ENCODE measurements around the gene GABRR3.
A peak's percentile ranks its signal among the peaks of the same experiment; 100 is the strongest.

GABRR3 gene

DNA sequence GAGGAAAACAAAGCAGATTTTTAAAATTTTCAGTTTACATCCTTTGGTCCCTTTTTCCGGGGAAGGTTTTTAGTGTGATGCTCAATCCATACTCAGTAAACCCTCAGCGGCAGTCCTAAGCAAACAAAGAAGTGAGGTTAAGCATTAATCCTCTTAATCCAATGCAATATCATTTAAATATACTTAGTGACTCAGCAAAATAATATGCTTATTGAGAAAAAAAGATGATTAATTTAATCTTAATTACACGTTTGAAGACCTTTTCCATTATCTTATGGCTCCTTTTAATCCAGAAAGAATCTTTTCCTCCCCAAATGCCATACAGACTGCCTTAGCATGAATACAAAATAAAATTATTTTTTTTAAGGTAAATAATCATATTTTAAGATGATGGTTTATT is at the start of gene GABRR3:
TSS of gene GABRR3 (minus strand) at position 108 of the 400 bp plus-strand sequence. CDS start 328 bp downstream, outside the sequence.
- DNase-seq (ENCODE audit: low read depth in 2 of 2): no peak

GRCh38 chr3:98073486-98073885 is 38.4 kb upstream of the GABRR3 start:
- no peak for DNase-seq (ENCODE audit: low read depth in 2 of 2)

DNA sequence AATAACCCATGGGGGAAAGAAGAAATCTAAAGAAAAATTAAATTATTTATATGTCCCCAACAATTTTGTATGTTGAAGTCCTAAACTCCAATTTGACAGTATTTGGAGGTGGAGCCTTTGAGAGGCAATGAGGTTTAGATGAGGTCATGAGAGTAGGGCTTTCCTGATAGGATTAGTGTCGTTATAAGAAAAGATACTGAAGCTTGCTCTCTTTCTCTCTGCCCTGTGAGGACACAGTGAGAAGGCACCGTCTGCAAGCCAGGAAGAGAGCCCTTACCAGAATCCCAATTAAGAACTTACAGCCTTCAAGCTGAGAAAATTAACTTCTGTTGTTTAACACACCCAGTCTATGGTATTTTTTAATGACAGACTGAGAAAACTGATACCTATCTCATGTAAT is 35.7 kb upstream of the GABRR3 start:
- no peak for DNase-seq (ENCODE audit: low read depth in 2 of 2)

DNA sequence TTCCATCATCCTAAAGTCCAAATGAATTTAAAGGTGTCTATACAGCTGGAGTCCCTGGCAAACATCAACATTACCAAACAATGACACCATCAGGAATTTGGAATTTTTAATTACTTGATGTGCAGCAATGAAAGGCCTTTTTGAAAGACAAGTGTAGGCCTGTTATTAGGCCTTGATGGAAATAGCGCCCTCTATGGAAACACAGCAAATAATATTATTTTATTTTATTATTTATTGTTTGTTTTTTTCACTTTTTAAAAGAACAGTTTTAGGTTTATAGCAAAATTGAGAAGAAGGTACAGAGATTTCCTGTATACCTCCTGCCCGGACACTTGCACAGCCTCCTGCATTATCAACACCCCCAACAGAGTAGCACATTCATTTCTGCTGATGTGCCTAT is 33.7 kb upstream of the GABRR3 start:
- no peak for DNase-seq (ENCODE audit: low read depth in 2 of 2)

DNA sequence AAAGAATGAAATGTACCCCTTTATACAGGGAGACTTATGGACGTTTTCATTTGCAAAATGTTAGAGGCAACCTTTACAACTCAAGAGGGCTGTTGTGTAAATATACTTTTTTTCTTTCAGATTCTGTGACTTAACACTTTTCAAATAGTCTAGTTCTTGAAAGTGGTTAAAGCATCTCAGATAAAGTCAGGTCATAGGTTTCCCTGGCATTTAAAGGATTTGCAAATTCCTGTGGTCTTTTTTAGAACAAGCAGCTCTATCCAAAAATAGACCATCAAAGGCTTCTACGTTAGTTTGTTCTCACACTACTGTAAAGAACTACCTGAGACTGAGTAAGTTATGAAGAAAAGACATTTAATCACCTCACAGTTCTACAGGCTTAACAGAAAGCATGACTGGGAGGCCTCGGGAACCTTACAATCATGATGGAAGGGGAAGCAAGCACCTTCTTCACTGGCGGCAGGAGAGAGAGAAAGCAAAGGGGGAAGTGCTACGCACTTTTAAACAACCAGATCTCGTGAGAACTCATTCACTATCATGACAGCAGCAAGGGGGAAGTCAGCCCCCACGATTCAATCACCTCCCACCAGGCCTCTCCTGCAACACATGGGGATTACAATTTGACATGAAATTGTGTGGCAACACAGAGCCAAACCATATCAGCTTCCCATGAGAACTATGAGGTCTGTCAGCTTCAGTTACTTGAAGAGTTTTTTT is 23.3 kb upstream of the GABRR3 start:
- no peak for DNase-seq (ENCODE audit: low read depth in 2 of 2)

DNA sequence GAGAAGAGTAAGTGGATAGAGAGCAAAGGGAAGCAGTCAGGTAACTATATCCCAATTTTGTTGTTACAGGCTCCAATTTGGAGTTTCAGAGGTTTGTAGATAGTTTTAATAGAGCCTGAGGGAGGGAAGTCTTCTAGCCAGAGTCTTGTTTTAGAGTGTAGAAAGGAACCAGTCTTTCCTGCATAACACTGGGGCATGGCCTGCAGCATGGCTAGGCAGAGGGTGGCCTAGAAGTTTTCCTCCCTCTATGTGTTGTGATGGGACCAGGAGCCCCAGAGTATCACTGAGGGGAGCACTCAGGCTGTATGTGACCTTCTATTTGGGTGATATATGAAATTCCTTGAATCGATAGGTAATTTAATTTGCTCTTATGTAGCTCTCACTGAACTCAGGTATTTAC is 22.5 kb upstream of the GABRR3 start:
- no peak for DNase-seq (ENCODE audit: low read depth in 2 of 2)

DNA sequence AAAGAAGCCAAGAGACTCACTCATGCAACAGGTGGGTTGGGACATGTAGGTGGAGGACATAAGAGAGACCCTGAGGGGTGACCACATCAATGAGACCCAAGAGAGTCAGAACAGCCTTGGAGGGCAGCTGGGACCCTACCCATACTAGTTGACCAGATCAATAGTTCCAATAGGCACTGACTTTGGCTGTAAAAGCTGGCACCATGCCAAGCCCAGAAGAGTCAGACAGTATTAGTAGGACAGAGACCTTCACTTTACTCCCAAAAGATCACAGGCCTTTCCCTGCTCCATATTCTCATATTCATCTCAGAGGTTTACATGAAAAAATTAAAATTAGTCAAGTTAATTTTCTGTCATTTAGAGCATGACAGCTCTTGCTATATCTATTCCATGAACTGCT is 20.9 kb upstream of the GABRR3 start:
- no peak for DNase-seq (ENCODE audit: low read depth in 2 of 2)

DNA sequence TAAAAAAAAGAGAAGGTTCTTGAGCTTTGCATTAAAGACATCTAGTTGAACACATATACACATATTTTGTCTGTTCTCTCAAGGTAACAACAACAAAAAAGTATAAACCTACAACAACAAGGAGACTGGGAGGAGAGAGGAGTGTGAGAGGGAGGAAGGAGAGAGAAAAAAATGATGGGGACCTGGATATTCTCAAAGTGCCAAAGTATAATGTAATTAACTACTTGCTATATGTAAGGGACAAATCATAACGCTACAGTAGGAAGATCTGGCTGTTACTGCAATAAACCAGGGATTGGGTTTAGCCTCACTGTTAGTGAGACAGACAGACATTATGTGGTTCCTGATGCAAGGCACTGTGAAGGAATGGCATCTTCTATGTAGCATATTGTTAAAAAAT is 14.2 kb upstream of the GABRR3 start:
- DNase-seq (ENCODE audit: low read depth in 2 of 2): no peak

- no peak for DNase-seq (ENCODE audit: low read depth in 2 of 2)
Measured at GRCh38 chr3:98048586-98048985, 13.5 kb upstream of the GABRR3 start.

DNA sequence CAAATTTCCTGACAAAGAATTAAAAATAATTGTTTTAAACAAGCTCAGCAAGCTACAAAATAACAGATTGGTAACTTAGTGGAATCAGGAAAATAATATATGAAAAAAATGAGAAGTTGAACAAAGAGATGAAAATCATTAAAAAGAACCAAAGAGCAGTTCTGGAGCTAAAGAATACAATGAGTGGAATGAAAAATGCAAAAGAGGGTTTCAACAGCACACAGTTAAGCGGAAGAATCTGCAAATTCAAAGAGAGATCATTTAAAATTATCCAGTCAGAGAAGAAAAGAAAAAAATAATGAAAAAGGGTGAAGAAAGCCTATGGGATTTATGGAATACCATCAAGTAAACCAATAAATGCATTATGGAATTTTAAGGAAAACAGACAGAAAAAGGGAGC is 6.2 kb upstream of the GABRR3 start:
- DNase-seq (ENCODE audit: low read depth in 2 of 2): no peak

DNA sequence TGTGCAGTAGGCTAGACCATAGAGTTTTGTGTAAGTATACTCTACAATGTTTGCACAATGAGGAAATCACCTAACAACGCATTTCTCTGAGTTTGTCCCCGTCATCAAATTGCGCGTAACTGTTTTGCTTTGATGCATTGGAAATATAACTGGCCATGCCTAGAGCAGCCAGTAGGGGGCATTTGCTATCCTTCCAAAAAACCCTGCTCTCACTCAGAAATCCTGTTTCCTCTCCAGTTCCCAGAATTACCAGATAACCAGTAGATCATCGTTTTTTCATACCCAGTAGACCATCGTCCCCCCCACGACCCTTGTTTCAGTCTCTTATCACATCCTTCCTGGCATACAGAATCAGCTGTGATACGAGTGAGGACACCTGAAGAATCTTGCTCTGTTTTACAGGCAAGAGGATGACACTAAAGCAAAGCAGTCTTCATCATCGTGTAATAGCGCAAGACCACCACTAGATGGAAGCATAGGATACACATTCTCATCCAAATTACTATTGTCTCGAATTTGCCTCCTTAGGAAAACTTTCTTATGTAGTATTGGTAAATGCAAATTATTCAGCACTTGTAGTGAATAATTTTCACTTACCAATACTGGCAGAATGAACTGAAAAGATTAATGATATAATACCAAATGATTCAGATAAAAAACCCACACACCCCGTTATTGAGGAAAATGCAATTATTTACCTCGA is 4.4 kb upstream of the GABRR3 start:
- DNase-seq (ENCODE audit: low read depth in 2 of 2): peak; percentile 42 to 57

DNA sequence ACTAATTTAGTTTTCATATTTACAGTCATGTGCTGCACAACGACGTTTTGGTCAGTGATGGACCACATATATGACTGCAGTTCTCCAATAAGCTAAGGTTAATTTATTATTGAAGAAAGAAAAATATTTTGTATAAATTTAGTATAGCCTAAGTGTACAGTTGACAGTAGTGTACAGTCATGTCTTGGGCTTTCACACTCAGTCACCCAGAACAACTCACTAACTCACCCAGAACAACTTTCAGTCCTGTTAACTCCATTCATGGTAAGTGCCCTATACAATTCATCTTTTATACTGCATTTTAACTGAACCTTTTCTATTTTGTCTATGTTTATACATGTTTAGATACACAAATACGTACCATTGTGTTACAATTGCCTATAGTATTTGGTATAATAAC is 3.8 kb upstream of the GABRR3 start:
- no peak for DNase-seq (ENCODE audit: low read depth in 2 of 2)

DNA sequence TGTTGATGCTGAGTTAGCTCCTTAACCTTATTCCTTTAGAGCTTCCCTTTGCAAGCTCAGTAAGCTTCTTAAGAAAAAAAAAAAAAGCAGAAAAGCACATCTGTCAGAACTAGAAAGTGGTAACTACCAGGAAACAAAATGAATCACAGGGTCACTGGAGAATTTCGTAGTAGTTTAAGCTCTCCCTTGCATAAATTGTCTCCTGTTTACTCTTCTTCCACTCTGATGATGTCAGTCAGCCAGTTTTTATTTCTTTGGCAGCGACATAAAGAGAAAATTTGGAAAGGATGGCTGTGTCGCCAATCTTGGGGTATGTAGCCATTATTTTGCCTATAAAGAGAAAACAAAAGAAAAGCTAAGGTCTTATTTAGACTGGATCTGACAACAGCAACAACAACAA is 3.2 kb upstream of the GABRR3 start:
- no peak for DNase-seq (ENCODE audit: low read depth in 2 of 2)

DNA sequence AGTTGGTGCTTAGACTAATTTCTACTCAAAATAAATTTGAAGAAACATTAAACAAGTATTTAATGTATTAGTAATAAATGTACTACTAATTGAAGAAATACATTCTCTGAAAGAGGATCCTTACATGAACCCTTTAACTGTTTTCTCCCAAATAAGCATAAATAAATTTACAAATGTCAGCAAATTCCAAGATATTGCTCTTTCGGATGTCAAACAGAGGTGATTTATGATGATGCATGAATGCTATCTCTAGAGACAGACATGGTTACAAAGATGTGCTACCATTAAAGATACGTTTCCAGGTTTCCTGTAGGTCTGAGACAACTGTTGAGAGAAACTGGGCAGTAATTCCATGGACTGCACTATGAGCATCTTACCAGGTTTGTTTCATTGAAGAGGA is 629 bp downstream of the GABRR3 start:
- no peak for DNase-seq (ENCODE audit: low read depth in 2 of 2)

- DNase-seq (ENCODE audit: low read depth in 2 of 2): no peak
Measured at GRCh38 chr3:98034036-98034435, 1.1 kb downstream of the GABRR3 start.

- no peak for DNase-seq (ENCODE audit: low read depth in 2 of 2)
Measured at GRCh38 chr3:98032904-98033303, 2.2 kb downstream of the GABRR3 start.

DNA sequence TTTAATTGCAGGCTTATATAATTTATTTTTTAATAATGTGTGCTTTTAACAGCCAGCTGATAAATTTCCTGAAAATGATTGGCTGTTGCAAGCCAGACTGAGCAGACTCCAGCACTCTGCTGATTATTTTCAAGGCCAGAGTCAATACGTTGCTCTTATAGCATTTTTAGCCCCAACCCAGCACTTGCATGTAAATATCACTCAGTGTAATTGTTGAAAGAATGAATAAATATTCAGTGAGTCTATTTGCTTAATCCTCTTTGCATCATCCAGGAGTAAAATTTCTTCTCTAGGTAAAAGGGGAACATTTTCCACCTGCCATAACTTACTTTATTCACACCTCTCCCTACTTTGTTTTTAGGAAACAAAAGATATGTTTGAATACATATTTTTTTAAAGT is 2.9 kb downstream of the GABRR3 start:
- no peak for DNase-seq (ENCODE audit: low read depth in 2 of 2)

- DNase-seq (ENCODE audit: low read depth in 2 of 2): no peak
Measured at GRCh38 chr3:98029083-98029482, 6.0 kb downstream of the GABRR3 start.

DNA sequence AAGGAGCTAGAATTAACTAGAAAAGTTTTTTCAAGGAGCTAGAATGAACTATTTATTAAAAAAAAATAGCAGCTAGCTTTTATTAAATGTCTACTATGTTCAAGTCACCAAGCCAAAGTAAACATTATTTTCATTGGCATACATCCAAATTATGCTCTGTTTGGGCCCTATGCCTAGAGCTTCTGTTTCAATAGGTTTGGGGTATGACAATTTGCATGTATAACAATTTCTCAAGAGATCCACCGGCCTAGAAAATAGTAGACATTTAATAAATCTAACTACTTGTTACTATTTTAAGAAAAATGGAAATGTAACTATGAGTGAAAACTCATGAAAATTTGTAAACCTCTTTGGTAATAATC is 8.0 kb downstream of the GABRR3 start:
- no peak for DNase-seq (ENCODE audit: low read depth in 2 of 2)

- DNase-seq (ENCODE audit: low read depth in 2 of 2): no peak
Measured at GRCh38 chr3:98026425-98027084, 8.6 kb downstream of the GABRR3 start.

- no peak for DNase-seq (ENCODE audit: low read depth in 2 of 2)
Measured at GRCh38 chr3:98025392-98025945, 9.6 kb downstream of the GABRR3 start.

GRCh38 chr3:98022978-98023820 is 11.9 kb downstream of the GABRR3 start:
- peak; percentile 81 to 89 for DNase-seq (ENCODE audit: low read depth in 2 of 2)
